ENCODE data around the gene LRP2. TPM values are rescaled to one million over a fixed set of nuclear protein-coding genes. Genes with fewer than 3 reads are reported as not detected.

The LRP2 gene
- total and polyA plus RNA-seq, 2 donors from 2014 or later, result 44.7 to 85.4 TPM

DNA sequence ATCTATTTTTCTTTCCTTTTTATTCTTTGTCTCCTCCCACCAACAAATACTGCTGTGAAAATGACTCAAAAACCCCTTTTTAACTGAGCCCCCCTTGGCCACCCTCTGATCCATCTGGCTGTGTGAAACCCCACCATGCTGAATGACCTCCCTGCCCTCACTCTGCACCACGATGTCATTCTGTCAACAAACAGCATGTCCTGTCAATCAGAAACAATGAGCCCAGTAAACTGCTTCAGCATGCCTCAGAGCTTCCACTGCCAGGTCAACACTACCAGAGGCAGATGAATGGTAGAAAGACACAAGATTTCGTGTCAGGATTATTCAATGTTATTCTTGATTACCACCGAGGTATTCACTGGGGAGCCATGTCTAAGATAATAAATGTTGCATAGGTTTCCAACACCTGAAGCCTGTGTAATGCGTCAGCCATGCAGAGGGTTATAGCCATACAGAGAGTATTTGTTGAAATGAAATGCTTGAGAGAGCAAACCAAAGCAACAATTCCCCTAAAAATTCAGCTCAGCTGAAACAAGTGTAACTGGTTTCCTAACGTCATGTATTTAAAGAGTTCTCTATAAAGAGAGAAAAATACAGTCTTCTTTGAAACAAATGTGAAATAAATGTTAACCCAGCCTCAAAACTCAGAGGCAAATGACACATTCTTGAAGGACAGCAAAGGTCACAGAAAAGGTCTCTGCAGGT is 76.7 kb downstream of the LRP2 start:
- H3K36me3 ChIP-seq (ENCODE audit: control insufficient read depth in 2 of 3, insufficient read depth in 3 of 3, low read length in 3 of 3), result peaks cover 0 to 50% (median 11%) of the 10 kb centered on the region in 3 donors
- FAIRE-seq, result no peak
- intact Hi-C loops (cut with DNase I), result no loop called here

DNA sequence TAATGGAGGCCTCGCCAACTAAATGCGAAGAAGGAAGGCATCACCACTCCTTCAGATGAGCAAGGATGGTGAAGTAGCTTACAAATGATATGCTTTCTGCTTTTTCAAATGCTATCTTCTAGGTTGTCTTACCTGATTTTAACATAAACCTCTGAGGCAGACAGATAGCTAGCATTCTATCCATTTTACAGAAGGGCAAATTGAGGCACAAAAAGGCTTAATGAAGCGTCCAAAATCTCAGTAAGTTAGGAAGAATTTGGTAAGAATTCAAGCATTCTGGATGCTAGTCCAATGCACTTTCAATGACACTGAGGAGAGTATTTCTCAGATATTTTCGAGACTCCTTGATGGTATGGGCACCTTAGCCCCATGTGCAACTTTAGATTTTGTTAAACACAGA is 81.8 kb downstream of the LRP2 start:
- TF ChIP-seq, protein P1, sequence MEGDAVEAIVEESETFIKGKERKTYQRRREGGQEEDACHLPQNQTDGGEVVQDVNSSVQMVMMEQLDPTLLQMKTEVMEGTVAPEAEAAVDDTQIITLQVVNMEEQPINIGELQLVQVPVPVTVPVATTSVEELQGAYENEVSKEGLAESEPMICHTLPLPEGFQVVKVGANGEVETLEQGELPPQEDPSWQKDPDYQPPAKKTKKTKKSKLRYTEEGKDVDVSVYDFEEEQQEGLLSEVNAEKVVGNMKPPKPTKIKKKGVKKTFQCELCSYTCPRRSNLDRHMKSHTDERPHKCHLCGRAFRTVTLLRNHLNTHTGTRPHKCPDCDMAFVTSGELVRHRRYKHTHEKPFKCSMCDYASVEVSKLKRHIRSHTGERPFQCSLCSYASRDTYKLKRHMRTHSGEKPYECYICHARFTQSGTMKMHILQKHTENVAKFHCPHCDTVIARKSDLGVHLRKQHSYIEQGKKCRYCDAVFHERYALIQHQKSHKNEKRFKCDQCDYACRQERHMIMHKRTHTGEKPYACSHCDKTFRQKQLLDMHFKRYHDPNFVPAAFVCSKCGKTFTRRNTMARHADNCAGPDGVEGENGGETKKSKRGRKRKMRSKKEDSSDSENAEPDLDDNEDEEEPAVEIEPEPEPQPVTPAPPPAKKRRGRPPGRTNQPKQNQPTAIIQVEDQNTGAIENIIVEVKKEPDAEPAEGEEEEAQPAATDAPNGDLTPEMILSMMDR (IDR thresholded peaks at IDR 0.05; ENCODE audit: borderline replicate concordance, extremely low read depth, insufficient read depth), result no peak
- no peak for FAIRE-seq

More for the DNA sequence above, 76.7 kb downstream of the LRP2 start:
- TF ChIP-seq, protein P1 (IDR thresholded peaks at IDR 0.05; ENCODE audit: borderline replicate concordance, extremely low read depth, insufficient read depth), result no peak
- Histone ChIP-seq H3K9ac (ENCODE audit: low read length in 3 of 3) (no peak overlapping the region), H3K4me3 (ENCODE audit: low read length in 3 of 3) (no peak overlapping the region), H3K27me3 (ENCODE audit: control insufficient read depth, insufficient read depth, low read length) (no peaks in the 10 kb centered on the region), H3K4me1 (ENCODE audit: control insufficient read depth in 2 of 3, insufficient read depth in 2 of 3, low read depth in 1 of 3, low read length in 3 of 3) (no peaks in the 10 kb centered on the region), H3K9me3 (ENCODE audit: control insufficient read depth in 2 of 3, insufficient read depth in 1 of 3, low read length in 3 of 3) (no peaks in the 10 kb centered on the region), H3K27ac (ENCODE audit: low read depth in 2 of 2, low read length in 2 of 2) (no peak overlapping the region)
- peak in 2 of 5 donors; percentile 30 to 60 for DNase-seq

DNA sequence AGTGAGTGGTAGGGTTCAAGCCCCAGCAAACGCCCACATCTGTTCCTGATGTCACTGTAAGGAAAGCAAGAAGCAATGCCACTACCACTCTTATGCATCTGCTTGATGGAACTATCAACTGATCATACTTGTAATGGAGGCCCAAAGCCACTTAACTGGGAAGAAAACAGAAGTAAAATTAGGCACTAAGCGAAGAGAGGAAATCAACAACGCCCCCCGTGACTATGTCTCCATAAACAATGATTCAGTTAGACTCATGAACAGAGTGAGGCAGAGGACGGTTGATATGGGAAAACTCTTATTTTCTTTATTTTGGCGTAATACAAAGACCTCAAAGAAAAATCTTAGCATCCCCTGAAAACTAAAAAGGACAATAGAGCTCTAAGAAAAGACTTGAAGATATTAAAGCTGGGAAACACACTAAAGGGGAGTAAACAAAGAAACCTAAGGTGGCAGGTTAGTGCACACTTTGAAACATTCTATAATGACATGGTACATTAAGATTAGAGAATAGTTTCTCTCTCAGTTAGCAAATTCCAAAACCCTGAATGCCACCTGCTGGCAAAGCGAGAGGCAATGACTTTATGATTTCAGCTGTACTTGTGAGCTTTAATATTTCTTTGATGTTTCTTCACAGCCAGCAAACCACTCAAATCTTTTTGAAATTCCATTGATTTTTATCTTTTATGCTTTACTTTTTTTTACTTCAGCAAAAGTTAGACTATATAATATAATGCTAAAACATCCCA is 86.5 kb downstream of the LRP2 start:
- FAIRE-seq, result no peak

More for the DNA sequence above, 81.8 kb downstream of the LRP2 start:
- intact Hi-C loops (cut with DNase I), result no loop called here
- H3K4me3 ChIP-seq (ENCODE audit: low read length in 3 of 3), result no peak overlapping the region
- H3K9me3 ChIP-seq (ENCODE audit: control insufficient read depth in 2 of 3, insufficient read depth in 1 of 3, low read length in 3 of 3), result no peaks in the 10 kb centered on the region
- H3K36me3 ChIP-seq (ENCODE audit: control insufficient read depth in 2 of 3, insufficient read depth in 3 of 3, low read length in 3 of 3), result peaks cover 0 to 33% (median 9%) of the 10 kb centered on the region in 3 donors
- H3K9ac ChIP-seq (ENCODE audit: low read length in 3 of 3), result no peak overlapping the region
- DNase-seq, result no peak
- no peaks in the 10 kb centered on the region for H3K27me3 ChIP-seq (ENCODE audit: control insufficient read depth, insufficient read depth, low read length)
- no peaks in the 10 kb centered on the region for H3K4me1 ChIP-seq (ENCODE audit: control insufficient read depth in 2 of 3, insufficient read depth in 2 of 3, low read depth in 1 of 3, low read length in 3 of 3)
- no peak overlapping the region for H3K27ac ChIP-seq (ENCODE audit: low read depth in 2 of 2, low read length in 2 of 2)

More for the DNA sequence above, 86.5 kb downstream of the LRP2 start:
- Histone ChIP-seq H3K9ac (ENCODE audit: low read length in 3 of 3) (no peak overlapping the region), H3K4me1 (ENCODE audit: control insufficient read depth in 2 of 3, insufficient read depth in 2 of 3, low read depth in 1 of 3, low read length in 3 of 3) (no peaks in the 10 kb centered on the region), H3K27ac (ENCODE audit: low read depth in 2 of 2, low read length in 2 of 2) (no peak overlapping the region), H3K4me3 (ENCODE audit: low read length in 3 of 3) (no peak overlapping the region), H3K9me3 (ENCODE audit: control insufficient read depth in 2 of 3, insufficient read depth in 1 of 3, low read length in 3 of 3) (no peaks in the 10 kb centered on the region), H3K27me3 (ENCODE audit: control insufficient read depth, insufficient read depth, low read length) (no peaks in the 10 kb centered on the region), H3K36me3 (ENCODE audit: control insufficient read depth in 2 of 3, insufficient read depth in 3 of 3, low read length in 3 of 3) (peaks cover 0 to 47% (median 6%) of the 10 kb centered on the region in 3 donors)
- TF ChIP-seq, protein P1 (IDR thresholded peaks at IDR 0.05; ENCODE audit: borderline replicate concordance, extremely low read depth, insufficient read depth), result no peak
- peak in 2 of 5 donors; percentile 57 to 69 for DNase-seq
- intact Hi-C loops (cut with DNase I), result no loop called here
